Measurements from ENCODE around the gene MEDAG.

DNA sequence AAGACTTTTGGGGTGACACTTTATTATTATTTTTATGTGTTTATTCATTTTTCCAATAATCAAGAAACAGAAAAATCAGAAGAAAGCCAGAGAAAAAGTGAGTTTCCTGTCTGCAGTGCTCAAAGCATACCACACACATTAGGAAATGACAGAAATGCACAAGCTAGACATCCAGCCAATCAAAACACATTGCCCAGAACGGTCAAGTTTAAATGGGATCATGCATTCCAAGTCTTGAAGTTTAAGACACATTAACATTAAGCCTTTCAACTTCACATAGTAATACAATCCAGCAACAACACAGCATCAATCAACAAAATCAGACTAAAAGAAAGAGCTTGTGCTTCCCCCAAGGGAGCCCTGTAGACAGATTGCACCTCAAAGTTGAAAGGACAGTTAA lies 28.7 kb upstream of the MEDAG start:
- TF ChIP-seq, protein P1, sequence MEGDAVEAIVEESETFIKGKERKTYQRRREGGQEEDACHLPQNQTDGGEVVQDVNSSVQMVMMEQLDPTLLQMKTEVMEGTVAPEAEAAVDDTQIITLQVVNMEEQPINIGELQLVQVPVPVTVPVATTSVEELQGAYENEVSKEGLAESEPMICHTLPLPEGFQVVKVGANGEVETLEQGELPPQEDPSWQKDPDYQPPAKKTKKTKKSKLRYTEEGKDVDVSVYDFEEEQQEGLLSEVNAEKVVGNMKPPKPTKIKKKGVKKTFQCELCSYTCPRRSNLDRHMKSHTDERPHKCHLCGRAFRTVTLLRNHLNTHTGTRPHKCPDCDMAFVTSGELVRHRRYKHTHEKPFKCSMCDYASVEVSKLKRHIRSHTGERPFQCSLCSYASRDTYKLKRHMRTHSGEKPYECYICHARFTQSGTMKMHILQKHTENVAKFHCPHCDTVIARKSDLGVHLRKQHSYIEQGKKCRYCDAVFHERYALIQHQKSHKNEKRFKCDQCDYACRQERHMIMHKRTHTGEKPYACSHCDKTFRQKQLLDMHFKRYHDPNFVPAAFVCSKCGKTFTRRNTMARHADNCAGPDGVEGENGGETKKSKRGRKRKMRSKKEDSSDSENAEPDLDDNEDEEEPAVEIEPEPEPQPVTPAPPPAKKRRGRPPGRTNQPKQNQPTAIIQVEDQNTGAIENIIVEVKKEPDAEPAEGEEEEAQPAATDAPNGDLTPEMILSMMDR (IDR thresholded peaks at IDR 0.05), result no peak
- TF ChIP-seq POLR2A (IDR thresholded peaks at IDR 0.05), result no peak

All from Peyer's patch (tissue), 4 donors.